GM21515 (cell line): ENCODE results near the gene PARVB.

ENCODE experiments used
- ATAC-seq: cut with Tn5 transposase; IDR thresholded peaks from one replicate; pipeline ENCODE4 v1.9.1; 2021; ENCODE audit not compliant: unreplicated experiment

The PARVB gene, protein sequence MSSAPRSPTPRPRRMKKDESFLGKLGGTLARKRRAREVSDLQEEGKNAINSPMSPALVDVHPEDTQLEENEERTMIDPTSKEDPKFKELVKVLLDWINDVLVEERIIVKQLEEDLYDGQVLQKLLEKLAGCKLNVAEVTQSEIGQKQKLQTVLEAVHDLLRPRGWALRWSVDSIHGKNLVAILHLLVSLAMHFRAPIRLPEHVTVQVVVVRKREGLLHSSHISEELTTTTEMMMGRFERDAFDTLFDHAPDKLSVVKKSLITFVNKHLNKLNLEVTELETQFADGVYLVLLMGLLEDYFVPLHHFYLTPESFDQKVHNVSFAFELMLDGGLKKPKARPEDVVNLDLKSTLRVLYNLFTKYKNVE

DNA sequence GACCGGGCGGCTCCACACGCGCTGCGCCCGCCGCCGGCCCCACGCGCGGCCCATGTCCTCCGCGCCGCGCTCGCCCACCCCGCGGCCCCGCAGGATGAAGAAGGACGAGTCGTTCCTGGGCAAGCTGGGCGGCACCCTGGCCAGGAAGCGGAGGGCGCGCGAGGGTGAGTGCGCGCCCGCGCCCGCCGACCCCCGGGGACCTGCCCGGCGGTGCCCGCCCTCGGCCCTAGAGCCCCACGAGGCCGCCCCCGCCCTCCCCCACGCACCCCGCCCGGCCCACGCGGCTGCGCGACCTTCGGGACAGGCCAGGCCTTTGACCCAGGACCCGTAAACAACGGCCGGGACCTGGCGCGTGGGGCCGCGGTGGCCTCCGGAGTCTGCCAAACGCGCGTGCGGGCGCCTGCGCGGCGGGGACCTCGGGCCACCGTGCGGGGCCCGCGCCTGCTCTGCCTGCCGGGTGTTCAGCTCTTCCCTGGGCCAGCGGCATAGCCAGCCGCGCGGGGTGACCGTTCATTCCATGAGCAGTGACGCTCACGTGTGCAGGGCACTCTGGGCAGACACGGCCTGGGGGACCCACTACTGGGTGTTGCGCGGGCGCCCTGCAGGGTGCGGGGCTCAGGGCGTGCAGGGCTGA, at the start of gene PARVB:
PARVB (plus strand) TSS at position 15 of the 634 bp plus-strand sequence; CDS start at position 53, 38 bp downstream.
- no peak for ATAC-seq

DNA sequence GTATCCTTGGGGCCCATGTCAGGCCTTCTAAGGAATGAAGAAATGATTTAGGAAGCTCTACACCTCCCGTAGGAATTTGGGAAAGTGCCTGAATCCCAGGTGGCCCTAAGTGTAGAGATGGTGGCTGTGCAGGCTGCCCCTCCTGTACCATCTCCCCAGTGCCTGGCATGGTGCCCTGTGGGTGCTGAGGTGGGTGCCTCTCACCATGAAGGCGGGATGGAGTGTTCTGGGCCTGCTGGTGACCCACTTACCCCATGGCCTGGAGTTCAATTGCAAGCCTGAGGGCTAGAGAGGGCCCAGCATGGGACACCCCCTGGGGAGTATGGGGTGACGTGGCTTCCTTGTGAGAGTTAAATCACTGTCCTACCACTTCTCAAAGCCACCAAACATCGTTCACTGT, 49.1 kb upstream of the PARVB start:
- ATAC-seq = no peak

DNA sequence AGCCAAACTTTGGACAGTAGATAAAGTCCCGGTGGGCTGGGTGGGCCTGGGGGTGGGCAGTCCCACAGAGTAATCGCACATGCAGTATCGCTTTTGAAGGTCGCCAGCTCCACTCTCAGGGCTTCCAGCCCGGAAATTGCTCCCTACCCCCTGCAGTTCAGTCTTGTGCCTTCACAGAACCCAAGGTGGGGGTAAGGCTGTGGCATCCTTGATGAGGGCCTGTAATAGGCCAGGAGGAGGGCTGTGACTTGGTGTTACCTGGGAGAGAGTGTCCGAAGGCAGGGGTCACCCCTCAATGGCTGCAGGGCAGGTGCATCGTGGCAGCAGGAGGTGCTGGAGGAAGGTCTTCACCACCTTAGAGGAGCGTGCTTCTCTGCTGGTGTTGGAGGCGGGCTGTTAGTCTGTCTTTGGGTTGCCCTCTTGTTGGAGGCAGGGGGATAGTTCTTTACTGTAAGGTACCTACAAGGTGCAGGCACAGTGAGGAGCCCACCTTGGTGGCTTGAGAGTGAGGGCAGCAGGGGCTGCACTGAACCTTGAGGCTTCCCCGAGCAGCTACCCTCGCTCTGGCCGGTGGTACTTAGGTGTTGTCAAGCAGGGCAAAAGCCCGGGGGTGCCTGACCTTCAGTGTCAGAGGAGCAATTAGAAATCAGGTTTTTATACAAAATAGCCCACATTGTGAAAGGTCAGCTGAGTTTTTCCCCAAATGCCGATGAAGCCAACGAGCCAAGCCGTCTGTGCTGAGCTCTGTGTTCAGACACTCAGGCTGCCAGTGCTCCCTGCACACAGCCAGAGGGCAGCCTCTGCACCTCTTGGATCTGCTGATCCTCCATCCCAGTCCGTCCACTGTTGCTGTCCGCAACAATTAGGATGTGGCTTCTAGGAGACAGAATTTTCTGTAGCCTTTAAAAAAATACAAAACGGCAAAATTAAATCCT, 47.0 kb upstream of the PARVB start:
- no peak for ATAC-seq

DNA sequence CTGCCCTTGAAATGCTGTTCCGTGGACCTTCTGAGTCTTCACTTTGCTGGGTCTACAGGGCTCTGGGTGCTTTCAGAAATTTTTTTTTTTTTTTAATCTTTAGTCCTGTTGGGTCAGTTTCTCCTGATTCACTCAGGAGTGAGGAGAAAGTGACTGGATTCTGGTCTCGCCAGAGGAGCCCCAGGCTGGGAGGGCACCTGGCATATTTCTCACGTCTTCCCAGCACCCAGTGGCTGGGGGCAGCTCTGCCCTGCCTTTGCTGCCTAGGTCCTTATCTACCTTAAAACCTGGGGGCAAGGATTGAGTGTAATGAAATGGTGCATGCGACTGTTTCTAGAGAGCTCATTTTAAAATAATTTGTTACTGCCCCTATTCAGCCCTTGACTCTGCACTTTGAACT, 45.5 kb upstream of the PARVB start:
- ATAC-seq = no peak

DNA sequence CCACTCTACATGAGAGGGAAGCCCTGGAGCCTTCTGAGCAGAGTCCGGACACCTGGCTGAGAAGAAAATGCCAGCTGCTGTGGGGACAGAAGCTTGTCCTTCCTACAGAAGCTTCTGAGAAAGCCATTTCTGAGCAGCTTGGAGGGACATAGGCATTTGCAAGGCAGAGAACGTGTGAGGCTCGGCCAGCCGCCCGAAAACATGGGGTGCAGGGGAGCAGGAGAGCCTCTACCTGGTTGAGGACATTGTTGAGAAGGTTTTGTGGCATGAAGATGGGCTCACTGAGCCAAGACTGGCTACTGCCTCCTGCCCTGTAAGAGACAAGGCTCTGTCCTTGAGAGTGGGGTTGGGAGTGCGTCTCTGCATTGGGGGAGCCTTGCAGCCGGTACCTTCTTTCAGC, 43.5 kb upstream of the PARVB start:
- no peak for ATAC-seq

DNA sequence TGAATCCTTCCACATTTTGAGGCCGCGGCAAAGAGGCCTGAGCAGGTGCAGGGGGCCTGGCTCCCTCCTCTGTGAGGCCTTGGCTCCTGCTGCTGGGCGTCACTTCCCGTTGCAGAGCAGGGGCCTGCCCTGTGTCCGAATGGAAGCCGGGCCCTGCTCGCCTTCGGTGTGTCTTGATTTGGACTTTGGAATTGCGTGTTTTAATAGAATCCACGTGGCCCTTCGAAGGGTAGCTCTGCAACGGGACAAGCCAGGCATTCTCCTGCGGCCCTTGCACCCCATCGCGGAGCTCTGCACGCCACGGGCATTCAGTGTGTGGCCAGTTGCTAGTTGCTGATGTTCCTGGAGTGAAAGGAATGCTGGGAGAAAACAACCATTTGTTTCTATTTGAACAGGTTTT, 43.1 kb upstream of the PARVB start:
- no peak for ATAC-seq

DNA sequence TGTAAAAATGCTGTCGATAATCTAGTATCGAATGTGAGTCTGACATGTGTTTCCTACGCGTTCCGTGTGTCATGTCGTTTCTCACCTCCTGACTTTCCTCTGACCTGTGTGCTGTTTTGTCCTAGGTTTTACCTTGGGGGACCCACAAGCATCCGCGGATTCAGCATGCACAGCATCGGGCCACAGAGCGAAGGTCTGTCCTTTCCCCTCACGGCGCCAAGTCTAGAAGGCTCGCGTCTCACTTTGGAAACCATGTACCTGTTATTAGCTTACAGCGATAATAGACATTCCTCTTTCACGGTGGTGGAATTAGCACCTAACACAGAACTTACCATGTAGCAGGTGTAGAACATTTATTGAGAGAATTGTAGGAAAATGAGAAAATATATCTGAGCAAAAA, 40.3 kb upstream of the PARVB start:
- ATAC-seq = no peak

DNA sequence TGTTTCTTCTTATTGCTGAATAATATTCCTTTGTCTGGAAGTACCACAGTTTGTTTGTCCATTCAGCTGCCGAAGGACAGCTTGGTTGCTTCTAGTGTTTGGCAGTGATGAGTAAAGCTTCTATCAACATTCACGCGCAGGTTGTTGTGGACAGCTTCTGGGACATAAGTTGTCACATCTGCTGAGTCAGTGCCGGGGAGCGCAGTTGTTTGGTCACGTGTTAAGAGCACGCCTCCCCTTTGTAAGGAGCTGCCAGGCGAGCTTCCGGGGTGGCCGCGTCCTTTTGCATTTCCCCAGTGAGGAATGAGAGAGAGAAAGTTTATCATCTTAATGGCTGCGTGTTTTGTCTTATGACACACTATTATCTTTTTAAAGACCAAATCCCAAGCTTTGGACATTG, 38.6 kb upstream of the PARVB start:
- ATAC-seq = no peak

DNA sequence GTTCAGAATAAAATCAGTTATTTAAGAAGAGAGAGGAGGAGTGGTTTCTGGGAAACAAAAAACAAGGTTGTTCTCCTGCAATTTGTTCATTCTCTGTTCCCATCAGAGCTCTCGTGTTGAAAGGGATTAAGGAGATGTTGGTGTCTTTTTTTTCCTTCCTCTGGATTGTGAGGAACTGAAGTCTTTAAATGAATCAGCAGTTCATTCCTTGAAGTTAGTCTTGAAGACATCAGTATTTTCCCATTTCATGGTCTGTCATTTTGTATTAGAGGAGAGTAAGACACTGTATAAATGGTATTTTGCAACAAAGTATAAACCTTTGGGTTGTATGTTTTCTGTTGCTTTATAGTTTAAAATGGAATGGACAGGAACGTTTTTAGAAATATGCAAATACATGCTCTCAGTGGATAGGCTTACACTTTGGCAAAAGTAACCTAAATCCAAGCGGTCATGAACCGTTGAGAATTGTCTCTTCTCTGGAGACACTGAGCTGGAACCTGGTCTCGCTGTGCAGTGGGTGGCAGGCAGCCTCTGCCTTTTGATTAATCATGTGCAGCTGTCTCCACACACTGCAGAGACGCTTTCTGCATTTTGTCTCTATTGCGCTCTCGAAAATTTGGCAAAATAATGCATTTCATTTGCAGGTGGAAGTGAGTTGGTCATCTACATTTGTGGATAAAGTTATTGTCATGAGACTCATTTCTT, 35.8 kb upstream of the PARVB start:
- no peak for ATAC-seq

DNA sequence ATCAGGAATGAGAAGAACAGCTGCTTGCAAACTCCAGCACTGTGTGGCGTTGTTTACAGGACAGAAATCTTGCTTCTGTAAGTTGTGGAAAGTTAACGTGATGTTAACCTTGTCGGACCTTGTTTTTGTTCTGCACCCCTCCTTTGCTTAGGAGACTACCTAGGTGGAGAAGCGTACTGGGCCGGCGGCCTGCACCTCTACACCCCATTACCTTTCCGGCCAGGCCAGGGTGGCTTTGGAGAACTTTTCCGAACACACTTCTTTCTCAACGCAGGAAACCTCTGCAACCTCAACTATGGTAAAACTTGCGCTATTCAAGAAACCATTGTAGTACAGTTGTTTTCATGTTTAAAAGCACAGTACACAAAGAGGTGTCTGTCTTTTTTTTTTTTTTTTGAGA, 35.1 kb upstream of the PARVB start:
- ATAC-seq = no peak

DNA sequence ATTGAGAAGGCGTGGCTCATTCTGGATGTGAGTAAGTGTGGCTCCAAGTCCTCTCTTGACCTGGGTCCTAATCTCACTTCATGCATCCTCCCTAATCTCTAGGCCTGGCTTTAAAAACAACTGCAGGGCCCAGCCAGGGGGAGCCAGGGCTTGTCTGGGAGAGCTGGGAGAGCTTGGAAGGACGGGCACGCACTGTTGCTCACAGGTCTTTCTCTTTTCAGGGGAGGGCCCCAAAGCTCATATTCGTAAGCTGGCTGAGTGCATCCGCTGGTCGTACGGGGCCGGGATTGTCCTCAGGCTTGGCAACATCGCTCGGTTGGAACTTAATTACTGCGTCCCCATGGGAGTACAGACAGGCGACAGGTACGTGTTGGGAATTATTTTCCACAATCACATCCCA, 34.1 kb upstream of the PARVB start:
- no peak for ATAC-seq

DNA sequence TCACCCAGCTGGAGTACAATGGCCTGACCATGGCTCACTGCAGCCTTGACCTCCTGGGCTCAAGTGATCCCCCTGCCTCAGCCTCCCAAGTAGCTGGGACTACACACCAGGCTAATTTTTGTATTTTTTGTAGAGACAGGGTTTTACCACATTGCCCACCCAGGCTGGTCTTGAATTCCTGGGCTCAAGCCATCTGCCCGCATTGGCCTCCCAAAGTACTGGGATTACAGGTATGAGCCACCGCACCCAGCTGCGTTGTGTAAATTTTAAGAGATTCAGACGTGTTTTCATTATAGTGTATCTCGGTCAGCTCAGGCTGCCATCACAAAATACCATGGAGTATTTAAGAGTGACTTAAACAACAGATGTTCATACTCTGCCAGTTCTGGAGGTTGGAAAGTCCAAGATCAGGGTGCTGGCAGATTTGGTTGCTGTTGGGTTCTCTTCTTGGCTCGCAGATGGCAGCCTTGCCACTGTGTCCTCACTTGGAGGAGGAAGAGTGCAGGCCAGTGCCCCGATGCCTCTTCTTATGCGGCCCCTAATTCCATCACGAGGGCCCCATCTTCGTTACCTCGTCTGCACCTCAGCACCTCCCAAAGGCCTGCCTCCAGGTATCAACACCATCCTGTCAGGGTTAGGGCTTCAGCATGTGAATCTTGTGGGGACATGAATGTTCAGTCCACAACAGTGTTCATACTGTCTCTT, 32.6 kb upstream of the PARVB start:
- ATAC-seq = no peak

DNA sequence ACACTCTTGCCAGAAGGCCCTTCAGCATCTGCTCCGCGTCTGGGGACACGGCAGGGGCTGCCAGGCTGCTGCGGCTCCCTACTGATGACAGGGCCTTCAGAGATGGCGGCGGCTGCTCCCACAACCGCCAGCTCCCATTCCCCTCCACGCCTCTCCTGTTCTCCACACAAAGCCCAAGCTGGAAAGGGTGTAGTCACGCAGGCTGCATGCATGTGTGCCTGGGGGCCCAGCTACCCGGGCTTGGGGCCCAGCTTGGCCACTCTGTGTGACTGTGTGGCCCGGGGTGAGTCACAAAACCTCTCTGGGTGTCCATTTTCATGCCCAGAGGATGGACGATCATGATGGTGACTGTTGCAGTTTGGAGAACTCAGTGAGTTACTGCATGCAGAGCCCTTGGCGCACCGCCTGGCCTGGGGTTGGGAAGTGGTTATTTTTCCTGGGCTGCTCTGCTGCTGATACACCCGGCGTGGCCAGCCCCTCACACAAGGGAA, 31.7 kb upstream of the PARVB start:
- no peak for ATAC-seq

DNA sequence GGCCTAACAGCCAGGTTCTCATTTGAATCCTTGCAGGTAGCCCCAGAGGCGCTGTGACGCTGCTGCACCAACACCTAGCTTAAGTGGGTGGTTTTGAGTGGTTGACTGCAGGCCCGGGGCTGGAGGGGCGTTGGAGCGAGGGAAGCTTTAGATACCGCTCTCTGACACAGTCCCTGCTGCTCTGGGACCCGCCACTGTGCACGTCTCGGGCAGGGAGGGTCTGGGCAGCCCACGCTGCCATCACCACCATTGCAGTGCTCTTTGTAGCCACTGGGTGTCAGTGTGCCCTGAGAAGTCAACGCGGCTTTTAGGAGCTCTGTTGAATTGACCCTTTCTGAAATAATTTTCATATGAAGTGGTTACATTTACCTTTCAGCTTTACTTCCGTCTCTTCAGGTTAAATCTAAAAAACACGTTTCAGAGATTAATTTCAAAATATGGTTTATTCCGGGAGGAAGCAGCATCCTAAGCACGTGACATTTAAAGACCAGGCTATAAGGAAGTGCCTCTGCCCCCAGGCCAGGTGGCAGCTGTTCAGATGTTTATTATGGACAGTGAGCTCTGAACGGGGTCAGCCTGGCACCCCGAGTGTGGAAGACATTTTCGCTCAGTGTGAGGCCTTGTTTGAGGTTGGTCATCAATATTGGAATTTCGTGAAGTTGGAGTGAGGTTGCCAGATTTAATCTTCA, 30.9 kb upstream of the PARVB start:
- no peak for ATAC-seq

DNA sequence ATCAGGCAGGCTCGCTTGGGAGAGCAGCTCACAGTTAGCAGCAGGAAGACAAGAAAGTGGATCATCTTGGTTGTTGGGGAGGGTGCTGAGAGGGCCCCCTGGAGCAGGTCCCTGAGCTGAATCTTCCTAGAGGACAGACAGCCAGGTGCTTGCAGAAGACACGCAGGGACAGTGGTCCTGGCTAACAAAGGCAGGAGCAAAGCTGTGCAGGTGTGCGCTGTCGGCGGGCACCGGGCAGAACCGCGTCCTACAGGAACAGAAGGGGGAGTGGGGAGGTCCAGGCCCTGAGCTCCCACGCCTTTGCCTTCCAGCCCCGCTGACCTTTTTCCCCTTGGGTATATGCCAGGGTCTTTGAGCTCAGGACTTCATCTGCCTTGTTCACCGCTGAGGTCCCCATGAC, 30.1 kb upstream of the PARVB start:
- ATAC-seq = no peak

DNA sequence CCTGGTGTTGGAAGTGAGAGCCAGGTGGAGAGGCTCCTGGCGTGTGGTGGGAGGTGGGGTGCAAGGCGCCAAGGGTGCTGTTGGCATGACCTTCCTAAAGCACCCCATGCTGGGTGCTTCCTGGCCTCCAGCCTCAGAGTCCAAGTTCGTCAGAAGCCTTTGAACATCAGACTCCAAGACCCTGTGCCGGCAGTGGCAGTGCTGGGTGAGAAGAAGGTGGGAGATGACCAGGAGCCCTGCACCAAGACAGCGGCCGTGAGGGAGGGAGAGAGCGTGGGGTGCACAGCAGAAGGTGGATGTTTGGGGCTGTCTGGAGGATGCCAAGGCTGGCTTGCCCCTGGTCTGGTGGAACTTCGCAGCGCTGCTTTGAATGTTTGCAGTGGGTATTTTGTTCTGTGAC, 29.7 kb upstream of the PARVB start:
- ATAC-seq = no peak

DNA sequence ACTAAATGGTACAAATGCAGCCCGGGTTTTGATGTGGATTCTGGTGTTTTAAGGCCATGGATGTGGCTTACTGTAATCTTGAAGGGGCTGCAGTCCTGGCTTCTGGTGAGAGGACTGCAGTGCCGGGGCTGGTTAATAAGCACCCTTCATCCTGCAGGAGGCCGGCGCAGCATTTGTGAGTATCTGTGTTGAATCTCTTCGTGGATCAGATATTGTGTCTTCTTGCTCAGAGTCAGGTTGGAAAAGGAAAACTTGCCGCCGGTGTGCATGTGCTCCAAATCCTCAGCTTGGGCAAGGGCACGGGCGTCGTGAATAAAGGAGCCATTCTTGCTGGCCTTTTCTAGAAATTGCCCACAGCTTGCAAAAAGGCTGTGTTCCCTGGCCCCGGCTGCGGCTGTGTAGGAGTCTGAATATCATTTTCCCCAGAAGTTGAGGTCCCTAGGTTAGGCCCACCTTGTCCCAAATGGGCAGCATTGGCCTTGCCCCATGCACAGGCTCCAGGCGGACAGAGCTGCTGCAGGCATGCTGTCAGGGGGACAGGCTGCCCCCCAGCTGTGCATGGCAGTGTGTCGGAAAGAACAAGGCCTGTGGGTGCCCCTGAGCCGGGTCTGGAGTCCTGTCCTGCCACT, 28.9 kb upstream of the PARVB start:
- ATAC-seq = no peak

DNA sequence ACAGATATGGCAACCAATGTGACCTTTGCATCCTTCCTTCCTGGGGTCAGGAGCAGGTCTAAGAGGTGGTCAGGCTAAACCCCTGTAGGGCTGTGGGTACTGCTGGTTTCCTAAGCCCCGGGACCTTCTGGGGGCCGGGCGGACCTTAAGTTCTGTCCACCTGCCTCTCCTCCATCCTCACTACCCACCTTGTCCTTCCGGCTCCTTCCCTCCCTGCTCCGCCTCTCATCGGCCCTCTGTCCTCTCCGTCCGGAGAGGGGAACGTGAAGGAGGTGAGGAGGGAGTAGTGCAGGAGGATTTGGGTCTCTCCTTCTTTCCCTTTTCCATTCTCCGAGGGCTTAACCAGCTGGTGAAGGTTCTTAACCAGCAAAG, 28.3 kb upstream of the PARVB start:
- ATAC-seq = no peak
